Stimulated activated CD8-positive, alpha-beta memory T cell treated with anti-CD3 and anti-CD28 coated beads, Interleukin-4, amount 100 ng/mL, for 24 hours (primary cell): Measurements from ENCODE around the gene CACNA2D3.

ENCODE experiments used
- DNase-seq: peaks from one replicate; pipeline ENCODE4 v3.0.0-alpha.2; 2020; ENCODE audit warnings: low read depth

Gene CACNA2D3

DNA sequence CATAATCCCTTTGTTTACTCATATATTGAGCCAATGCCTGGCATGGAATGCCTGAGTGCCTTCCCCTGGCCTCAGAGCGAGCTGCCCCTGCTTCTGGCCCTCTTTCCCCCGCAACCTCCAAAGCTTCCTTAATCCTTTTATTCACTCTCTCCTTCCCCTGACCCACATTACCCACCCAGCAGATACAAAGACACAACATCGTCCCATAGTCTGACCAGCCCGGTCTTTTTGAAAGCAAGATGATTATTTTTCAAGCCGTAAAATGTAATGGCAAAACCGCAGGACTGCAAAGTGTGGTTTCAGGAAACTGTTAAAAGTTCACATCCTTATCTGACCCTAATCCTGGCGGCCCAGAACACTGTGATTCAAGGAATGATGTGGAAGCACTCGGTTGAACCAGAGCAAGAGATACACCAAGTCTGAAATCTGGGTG is 883.9 kb downstream of the CACNA2D3 start:
- DNase-seq, result no peak

GRCh38 chr3:55007971-55008370 is 885.6 kb downstream of the CACNA2D3 start:
- no peak for DNase-seq

DNA sequence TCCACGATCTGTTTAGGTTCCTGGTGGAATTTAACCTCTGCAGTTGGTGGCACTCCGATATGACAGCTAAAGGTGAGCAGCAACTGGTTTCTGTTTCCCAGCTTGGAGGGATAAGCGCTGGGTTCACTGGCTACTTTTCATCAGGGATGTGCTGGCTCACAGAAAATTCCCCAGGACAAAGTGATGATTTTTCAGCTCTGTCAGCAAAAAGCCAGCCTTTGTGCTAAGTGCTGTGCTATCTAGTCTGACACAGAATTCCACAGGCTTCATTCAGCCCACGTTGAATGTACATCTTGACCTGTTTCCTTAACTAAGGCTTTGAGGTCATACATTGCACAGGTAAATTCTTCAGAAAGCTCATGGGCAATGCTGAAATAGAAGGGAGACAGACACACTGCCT is 887.0 kb downstream of the CACNA2D3 start:
- no peak for DNase-seq

DNA sequence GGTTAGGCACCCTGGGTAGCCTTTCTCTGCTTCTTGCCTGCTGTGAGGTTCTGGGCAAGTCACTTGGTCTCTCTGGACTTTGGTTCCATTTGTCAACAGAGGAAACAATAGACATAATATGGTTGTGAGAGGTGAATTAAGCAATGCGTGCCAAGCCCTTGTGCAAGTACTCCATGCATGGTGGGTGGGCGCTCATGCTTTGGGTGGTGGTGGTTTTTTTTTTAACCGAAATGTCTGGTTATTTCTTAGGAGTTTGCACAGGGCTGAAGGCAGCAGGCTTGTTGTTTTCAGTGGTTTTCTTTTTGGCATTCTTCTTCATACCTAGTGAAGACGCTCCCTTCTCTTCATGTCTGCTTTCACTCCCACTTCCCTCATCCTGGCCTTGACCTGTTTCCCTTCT is 889.7 kb downstream of the CACNA2D3 start:
- DNase-seq, result no peak

GRCh38 chr3:55013145-55013925 is 891.0 kb downstream of the CACNA2D3 start:
- no peak for DNase-seq

DNA sequence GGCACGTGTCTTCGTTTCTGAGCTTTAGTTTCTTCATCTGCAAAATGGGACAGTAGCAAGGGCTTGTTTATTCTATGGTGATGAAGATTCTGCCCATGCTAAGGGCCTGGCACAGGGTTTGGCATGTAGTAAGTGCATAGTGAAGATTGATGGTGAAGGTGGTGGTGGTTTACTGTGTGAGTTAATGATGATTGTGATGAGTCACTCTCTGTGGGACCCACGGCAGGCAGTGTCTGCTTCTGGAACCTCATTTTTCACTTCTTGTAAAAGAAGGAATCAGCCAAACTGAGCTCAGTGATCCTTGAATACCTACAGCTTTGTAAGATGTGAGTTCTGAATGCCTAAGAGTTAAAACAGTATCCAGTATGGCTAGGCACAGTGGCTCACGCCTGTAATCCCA is 891.7 kb downstream of the CACNA2D3 start:
- no peak for DNase-seq

DNA sequence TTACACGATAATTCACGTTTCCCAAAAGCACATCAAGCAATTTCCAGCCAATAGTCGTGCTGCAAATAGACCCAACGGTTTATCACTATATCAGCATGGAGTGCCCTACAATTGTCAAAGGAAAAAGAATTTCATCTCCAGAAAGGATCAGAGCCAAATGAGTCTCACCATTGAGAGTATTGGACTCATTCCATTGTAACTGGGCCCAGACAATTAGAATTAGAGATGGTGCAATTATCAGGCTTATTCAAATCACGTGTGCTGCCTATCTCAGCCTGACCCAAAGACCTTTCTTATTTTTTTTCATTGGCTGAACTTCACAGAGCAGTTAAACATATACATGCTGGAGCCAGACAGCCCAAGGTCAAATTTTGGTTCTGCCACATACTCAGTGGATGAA is 892.6 kb downstream of the CACNA2D3 start:
- DNase-seq, result no peak

GRCh38 chr3:55017876-55018275 is 895.5 kb downstream of the CACNA2D3 start:
- DNase-seq, result no peak

DNA sequence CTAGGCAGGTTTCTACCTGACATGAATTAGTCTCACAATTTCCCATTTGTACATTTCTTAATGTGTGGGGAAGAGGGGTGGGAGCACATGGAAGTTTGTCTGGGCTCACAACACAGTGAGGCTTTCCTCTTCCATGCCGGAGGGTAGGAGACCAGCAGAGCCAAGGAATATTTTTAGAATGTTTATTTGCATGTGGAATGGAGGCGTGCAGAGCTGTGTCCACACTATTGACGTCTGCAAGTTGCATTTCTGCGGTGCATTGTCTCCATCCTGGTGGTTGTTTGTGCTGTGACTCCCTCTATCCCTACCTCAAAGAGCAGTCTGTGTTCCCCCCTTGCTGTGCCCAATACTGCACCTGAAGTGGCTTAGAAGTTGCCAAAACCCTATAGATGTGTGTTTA is 908.6 kb downstream of the CACNA2D3 start:
- no peak for DNase-seq

GRCh38 chr3:55036883-55037577 is 914.7 kb downstream of the CACNA2D3 start:
- DNase-seq, result no peak

GRCh38 chr3:55042591-55042990 is 920.2 kb downstream of the CACNA2D3 start:
- DNase-seq, result no peak

- DNase-seq, result no peak
Observed at GRCh38 chr3:55044486-55044885, 922.1 kb downstream of the CACNA2D3 start.

DNA sequence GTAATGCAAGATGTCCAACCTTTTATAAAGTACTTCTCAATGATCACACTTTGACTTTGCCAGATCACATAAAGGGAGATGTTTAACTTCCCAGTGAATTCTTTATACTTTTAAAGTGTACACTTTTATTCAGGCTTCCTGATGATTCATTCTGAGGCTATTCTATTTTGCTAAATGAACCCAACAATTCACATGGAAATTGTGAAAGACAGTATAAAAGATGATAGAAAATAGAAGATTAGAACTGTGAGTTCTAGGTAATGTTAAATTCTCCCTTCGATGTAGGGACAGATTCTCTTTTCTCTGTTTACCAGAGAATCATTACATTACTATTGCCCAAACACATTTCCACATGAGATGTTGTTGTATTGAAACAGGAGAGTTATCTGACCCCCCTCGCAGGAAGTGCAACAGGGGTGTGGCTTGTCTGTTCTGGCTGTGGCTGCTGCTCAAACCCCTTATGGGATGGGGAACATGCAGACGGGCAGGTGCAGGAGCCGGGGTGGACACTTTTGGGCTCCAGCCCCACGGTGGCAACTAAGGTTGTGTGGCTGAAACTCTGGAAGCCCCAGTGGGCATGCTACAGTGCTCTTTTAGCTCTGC is 936.8 kb downstream of the CACNA2D3 start:
- DNase-seq, result no peak

- DNase-seq, result no peak
Observed at GRCh38 chr3:55060896-55061719, 938.8 kb downstream of the CACNA2D3 start.

DNA sequence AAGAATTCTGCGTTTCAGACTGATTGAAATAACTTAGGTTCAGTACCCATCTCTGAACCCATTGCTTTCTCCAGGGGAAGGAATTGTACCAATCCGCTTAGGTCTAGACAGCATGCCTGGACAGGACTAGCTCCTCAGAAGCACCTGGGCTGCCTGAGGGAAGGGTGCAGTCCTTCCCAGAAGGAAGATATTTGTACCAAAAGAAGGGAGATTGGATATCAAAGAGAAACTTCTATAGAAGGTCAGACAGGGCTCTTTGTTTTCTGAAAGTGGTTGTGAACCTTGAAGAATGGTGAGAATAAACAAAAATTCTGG is 939.3 kb downstream of the CACNA2D3 start:
- DNase-seq, result no peak

GRCh38 chr3:55064164-55064563 is 941.8 kb downstream of the CACNA2D3 start:
- no peak for DNase-seq

- DNase-seq, result no peak
Observed at GRCh38 chr3:55065331-55065730, 943.0 kb downstream of the CACNA2D3 start.

DNA sequence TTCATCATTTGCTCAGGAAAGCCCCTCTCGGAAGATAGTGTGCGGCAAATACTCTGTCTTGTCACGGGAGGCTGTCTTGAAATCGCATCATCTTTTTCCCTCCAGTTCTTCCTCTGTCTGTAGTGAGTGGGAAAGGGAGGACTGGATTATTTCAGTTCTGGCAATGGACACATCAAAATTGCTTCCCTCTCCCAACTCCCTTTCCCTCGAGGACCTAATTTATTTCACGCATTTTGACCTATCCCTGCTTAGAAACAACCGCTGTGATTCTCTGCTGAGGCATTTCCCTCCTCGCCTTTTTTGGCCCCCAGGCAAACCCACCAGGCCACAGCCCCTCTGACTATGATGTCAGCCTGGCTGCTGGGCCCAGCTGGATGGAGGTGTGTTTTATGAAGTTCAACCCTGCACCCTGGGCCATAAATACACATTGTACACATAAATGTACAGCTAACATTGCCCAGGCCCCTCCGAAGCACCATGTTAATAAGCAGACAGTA is 944.2 kb downstream of the CACNA2D3 start:
- DNase-seq, result no peak

GRCh38 chr3:55069950-55070349 is 947.6 kb downstream of the CACNA2D3 start:
- DNase-seq, result no peak

- no peak for DNase-seq
Observed at GRCh38 chr3:55074796-55075195, 952.4 kb downstream of the CACNA2D3 start.

DNA sequence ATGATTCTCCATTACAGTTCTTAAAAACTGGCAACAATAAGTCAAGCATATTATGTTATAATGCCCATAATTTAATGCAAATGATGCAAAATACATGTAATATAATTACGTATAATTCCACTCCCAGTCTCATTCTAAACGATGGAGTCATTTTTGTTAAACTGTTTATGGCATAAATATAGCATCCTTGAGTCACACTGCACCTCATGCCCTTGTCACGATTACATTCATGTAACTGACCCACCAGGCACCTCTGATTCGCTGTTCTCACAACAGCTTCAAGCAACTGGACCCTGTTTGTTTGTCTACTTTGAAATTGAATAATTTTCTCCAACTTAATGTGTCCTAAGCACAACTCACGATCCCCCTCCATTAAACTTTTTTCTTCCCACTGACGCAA is 953.5 kb downstream of the CACNA2D3 start:
- no peak for DNase-seq

DNA sequence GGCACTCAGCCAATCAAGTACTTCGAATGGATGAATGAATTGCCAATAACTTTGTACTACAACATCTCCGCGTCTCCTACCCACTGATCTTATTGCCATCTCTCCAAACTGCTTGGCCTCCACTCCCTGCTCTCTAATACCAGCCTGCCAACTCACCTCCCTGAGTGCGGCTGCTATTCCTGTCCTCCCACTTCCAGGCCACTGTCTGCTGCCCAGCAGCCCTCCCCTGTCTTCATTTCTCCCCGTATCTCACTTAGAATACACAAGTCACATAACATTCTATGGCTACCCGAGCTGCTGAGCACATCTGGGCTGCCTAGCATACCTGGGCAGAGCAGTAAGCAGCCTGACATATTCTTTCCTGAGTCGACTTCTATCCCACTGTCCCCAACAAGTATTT is 955.4 kb downstream of the CACNA2D3 start:
- DNase-seq, result no peak
